NCI-H2029 (cell line): ENCODE results near the gene ISG15.
A peak's percentile ranks its signal among the peaks of the same experiment; 100 is the strongest.
"Not testable (repeated sequence)": the region's sequence is repeated elsewhere in the genome, so short reads cannot be mapped to it uniquely, and the experiment has no call there.

Experiments used
- DNase-seq: peaks from one replicate; lab custom pipeline; 2025; lab: John Stamatoyannopoulos, UW

ISG15 gene

DNA sequence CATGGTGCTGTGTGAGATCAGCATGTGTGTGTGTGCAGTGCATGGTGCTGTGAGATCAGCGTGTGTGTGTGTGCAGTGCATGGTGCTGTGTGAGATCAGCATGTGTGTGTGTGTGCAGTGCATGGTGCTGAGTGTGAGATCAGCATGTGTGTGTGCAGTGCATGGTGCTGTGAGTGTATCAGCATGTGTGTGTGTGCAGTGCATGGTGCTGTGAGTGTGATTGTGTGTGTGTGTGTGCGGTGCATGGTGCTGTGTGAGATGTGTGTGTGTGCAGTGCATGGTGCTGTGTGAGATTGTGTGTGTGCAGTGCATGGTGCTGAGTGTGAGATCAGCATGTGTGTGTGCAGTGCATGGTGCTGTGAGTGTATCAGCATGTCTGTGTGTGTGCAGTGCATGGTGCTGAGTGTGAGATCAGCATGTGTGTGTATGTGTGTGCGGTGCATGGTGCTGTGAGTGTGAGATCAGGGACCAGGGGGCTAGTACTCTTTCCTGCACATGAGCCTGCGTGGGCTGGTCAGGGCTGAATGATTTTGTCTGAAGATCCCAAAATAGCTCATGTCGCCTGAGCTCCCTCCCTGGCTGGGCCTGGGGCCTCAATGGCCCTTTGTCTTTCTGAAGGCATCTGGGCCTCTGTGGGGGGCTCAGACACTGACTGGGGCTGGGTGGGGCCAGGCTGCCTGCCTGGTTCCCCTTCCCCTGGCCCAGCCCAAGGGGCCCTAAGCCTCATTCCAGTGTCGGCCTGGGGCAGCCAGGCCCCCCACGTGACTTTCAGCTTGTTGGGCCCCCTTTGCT is 17.8 kb downstream of the ISG15 start:
- not testable (repeated sequence) for DNase-seq

DNA sequence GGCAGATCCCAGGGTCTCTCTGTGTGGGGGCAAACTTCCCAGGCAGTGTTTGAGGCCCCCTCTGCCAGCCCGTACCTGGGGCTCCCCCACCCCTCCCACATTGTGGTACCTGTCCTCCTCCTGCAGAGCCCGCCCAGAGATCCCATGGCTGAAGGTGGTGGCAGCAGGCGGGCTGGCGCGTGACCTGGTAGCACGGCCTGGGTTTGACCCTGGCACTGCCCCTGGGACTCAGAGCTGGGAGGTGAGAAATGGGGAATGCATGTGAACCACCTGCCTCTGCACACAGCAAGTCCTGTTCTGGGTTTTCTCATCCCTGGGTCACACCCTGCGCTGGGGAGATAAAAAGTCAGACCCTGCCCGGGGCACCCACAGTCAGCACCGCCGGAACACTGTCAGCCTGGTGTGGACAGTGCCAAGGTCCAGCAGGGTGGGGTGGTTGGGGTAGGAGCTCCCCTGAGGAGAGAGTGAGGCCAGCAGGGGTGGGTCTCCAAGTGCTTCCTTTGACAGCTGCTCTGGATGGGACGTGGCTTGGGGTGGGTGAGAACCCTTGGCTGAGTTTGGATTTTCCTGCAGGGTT is 18.4 kb downstream of the ISG15 start:
- DNase-seq: no peak

DNA sequence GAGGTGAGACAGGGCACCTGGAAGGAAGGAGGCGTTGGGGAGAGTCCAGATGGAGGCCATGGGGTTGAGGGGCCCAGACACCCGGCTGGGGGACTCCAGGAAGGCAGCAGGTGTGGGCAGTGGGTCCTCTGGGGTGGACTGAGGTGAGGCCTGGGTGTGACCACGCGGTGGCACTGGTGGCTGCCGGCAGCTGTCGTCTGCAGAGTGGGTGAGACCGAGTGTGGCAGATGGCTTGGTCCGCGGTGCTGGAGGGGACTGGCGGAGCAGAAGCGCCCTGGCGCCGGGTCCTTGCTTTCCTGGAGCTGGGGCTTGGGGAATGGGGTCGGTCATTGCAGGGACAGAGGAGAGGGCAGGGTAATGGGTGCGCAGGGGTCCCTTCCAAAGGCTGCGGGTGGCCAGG is 19.1 kb downstream of the ISG15 start:
- no peak for DNase-seq

DNA sequence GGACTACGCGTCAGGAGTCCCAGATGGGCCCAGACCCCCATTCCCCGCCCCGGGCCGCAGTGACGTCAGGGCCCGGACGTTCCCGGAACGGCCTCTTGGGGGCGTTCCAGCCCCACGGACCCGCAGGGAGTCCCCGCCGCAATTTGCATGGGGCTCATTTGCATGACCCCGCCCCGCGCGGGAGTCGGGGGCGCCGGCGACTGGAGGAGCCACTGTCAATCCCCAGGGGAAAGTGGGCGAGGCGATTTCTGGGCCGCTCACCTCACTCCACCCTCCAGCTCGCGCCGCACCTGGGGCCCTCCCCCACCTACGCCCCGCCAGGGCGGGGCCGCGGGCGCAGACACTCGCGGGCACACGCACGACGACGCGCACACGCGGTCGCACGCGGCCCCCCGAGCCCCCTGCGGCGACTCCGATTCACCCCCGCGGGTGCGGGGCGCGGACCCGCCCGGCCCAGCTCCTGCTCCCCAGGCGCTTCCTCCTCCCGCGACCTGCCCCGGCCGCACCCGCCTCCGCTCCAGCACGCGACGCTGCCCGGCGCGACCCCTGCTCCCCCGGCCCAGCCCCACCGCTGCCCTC is 19.8 kb downstream of the ISG15 start:
- peak; percentile 42 for DNase-seq

DNA sequence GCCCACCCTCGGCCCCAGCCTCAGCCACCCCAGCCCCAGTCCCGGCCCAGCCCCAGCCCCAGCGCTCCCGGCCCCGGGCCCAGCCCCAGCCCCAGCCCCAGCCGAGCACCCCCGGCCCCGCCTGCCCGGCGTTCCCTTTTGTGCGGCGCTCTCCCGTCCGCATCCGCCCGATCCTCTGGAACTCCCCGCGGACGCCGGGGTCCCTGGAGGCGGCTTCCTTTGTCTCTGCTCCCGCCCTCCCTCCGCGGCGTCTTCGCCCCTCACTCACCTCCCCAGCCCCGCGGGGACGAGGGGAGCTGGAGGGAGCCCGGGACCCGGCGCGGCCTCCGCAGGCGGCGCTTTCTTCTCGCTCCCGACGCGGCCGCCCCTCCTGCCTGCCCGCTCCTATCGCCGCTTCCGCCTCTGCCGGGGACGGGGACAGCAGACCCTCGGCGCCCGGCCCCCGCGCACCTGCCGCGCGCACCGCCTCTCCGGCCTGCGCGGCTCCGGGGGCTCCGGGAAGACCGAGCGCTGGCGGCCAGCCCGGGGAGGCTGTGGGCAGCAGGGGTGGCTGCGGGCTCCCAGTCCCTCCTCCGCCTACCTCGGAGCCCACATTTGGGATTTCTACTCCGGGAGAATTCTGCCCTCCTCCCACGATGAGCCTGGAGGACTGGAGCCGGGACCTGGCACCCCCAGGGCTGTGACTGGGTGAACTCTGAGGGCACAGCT is 20.6 kb downstream of the ISG15 start:
- no peak for DNase-seq

DNA sequence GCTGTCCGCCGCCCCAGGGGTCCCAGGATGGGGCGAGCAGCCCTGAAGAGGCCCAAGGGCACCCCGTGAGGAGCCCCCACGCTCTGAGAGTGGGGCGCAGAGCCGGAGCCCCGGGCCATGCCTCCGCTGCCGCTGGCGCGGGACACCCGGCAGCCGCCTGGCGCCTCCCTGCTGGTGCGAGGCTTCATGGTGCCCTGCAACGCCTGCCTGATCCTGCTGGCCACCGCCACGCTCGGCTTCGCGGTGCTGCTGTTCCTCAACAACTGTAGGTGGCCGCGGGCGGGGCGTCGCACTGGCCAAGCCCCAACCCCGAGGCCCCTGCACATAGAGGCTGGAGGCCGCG is 21.1 kb downstream of the ISG15 start:
- DNase-seq: no peak

DNA sequence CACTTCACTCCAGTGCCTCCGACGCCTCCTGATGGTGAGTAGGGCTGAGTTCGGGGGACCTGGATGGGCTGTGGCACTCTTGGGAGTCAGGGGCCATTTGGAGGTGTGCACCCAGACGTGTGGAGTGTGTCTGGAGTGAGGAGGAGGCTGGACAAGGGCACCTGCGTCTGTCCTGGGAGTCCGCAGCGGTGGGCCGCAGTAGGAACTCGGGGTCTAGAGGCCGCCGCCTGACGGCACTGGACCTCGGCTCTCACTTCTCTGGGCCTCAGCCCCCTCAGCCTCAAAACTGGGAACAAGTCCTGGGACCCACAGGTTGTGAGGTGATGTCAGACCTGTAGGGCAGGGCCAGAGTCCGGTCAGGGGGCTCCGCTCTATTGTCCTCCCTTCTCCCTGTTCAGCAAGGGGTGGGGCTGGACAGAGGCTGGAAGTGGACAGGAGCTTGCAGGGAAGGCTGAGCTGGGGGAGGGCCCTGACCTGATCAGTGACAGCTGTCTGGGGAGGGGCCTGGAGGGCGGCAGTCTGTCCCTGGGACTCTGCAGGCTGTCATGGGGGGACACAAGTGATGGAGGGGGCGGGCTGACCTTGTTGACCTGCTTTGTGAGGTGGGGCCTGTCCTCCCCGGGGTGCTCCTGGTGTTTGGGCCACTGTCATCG is 22.1 kb downstream of the ISG15 start:
- DNase-seq: no peak

DNA sequence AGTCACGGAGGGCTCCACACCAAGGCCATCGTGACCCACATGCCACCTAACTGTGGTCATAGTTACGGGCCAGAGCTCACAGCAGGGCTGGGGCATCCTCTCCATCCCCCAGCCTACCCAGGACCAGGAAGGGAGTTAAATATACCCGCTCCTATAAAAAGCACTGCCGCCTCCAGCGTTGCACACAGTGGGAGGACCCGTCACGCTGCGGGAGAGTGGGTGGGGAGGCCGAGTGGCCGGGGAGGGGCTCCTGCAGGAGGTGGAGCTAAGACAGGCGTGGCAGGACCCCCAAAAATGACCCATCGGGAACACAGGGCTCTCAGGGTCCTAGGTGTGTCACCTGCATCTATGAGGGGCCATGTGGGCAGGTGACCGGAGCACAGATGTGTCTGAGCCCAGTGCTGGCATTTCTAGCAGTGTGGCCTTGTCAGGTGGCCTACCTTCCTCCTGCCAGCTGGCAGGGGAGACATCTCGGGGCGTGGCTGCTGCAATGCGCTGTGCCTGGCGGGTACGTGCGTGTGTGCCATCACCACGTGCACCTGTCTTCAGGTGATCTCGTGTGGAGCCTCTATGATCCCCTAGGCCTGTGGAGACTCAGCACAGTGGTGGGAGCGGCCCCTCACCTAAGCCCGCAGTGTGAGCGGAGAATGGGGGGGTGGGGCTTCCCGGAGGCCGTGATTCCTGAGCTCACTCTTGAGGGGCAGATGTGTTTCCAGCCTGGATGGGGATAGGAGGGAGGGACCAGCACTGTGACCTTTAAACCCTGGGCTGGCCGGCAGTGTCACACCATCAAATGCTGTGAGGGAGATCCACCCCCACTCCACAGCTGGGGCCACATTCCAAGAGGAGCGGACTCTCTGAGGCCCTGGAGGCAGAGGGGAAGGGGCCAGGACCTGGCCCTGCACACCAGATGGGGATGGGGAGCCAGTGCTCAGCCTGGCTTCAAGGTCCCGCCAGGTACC is 24.4 kb downstream of the ISG15 start:
- DNase-seq: no peak

DNA sequence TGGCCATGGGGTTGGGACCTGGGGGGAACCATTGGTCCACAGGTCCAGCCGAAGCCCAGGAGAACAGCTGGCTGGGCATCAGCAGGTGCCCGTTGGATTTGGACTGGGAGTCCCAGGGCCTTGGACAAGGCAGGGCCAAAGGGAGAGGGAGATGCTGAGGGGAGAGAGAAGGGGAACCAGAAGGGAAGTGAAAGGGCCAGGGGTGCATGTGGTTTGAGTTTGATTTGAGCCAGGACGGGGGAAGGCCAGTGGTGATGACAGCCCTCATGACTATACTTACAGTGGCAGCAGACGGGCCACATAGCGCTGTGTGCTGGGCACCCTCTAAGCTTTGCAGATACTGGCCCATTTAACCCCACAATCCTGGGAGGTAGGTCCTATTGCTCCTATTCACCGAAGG is 25.4 kb downstream of the ISG15 start:
- DNase-seq: no peak

DNA sequence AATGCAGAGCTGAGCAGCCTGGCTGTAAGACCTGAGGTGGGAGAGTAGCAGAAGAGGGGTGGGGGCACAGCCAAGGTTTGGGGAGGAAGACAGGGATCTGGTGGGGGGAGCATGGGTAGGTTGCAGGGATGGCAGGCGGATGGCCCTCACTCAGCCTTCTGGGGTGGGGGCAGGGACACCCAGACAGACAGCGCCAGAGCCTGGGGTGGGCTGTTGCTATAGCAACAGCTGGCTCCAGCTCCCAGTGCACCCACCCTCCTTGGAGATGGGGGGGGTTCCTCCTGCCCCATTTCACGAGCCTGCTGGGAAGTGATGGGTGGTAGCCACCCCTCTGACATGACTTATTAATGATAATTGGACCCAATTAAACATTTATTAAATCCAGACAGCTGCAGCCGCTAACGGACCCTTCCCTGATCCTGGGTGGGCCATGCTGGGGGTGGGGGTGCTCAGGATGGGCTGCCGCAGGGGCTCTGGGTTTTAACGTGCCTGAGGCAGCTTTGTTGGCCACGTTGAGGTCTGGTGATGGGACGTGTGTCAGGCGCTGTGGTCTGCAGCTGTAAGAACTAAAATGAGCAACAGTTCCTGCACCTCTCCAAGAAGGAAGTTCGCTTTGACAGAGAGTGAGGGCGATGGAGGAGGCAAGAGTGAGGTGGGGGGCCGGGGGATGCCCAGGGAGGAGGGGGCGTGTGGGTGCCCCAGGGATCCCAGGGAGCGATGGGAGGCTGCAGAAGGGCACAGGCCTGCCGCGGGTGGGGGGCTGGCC is 26.0 kb downstream of the ISG15 start:
- no peak for DNase-seq

DNA sequence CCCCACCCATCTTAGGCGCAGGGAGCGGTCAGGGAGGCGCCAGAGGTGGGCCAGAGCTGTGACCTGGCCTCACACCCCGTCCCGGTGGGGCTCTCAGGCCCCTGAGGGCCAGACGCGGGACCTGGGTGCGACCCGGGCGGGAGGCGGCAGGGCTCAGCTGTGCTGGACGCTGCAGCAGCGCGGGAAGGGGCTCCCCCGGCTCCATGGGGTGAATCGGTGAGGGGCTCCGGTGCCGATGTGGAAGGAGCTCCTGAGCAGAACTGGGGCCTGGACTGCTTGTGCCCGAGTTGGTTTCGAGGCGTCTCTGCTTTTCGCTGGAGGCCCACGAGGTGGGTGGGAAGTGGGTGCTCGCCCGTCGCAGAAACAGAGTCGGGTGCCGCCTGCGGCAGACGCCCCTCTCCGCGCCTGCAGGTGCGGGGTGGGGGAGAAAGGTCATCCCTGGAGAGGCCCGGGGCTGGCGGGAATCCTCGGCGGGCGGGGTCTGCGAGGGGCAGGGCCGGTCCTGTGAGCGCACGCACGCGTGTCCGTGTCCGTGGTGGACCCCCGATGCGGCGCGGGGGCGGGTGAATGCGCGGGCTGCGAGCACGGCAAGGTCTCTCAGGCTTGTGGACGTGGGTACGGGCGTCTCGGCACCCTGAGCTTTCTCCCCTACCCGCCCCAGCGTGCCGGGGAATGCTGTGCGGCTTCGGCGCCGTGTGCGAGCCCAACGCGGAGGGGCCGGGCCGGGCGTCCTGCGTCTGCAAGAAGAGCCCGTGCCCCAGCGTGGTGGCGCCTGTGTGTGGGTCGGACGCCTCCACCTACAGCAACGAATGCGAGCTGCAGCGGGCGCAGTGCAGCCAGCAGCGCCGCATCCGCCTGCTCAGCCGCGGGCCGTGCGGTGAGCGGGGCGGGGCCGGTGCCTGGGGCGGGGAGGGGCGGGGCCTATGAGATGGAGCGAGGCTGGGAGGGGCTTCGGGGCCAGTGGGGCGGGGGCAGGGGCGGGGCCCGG is 27.0 kb downstream of the ISG15 start:
- peak; percentile 16 for DNase-seq

DNA sequence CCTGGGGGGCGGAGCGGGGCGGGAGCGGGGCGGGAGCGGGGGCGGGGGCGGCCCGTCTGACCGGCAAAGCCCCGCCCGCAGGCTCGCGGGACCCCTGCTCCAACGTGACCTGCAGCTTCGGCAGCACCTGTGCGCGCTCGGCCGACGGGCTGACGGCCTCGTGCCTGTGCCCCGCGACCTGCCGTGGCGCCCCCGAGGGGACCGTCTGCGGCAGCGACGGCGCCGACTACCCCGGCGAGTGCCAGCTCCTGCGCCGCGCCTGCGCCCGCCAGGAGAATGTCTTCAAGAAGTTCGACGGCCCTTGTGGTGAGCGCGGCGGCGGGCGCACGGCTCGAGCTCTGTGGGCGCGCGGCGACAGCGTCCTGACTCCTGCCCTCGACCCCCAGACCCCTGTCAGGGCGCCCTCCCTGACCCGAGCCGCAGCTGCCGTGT is 27.8 kb downstream of the ISG15 start:
- DNase-seq: no peak

DNA sequence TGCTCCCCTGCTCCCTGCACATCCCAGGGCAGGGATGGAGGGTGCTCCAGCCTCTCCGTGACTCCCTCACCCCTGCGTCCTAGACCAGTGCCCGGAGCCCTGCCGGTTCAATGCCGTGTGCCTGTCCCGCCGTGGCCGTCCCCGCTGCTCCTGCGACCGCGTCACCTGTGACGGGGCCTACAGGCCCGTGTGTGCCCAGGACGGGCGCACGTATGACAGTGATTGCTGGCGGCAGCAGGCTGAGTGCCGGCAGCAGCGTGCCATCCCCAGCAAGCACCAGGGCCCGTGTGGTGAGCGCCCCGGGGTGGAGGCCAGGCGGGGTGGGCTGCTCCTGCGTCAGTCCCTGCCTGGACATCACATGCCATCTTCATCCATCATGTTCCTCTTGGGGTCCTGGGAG is 28.6 kb downstream of the ISG15 start:
- DNase-seq: no peak

DNA sequence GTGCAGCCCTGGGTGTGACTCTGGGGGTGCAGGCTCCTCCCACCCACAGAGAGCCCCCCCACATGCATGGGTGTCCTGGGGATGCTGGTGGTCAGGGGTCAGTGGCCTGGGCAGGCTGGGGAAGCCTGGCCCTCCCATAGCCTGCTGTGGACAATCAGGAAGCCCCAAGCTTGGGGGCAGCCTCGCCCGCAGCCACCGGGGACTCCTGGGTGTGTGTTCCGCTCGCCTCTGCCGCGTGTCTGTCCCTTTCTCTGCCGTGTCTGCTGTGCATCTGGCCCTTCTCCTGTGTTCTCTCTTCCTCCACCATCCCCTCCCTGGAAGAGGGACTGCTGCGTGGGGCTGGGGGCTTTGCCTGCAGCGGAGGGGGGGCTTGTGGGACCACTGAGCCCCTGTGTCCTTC is 29.5 kb downstream of the ISG15 start:
- DNase-seq: no peak

DNA sequence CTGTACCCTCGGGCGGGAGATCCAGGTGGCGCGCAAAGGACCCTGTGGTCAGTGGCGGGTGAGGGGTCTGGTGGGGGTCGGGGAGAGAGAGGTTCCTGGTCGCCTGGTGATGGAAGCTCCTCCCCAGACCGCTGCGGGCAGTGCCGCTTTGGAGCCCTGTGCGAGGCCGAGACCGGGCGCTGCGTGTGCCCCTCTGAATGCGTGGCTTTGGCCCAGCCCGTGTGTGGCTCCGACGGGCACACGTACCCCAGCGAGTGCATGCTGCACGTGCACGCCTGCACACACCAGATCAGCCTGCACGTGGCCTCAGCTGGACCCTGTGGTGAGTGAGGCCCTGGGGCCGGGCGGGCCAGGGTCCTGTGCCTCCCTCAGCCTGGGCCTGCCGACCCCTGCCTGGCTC is 30.1 kb downstream of the ISG15 start:
- DNase-seq: no peak

DNA sequence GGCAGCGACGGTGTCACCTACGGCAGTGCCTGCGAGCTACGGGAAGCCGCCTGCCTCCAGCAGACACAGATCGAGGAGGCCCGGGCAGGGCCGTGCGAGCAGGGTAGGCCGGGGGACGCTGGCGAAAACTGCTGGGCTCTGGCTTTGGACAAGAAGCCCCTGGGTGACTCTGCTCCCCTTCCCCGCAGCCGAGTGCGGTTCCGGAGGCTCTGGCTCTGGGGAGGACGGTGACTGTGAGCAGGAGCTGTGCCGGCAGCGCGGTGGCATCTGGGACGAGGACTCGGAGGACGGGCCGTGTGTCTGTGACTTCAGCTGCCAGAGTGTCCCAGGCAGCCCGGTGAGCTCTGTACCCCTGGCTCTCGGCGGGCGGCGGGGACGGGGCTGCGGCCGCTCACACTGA is 30.6 kb downstream of the ISG15 start:
- DNase-seq: no peak

DNA sequence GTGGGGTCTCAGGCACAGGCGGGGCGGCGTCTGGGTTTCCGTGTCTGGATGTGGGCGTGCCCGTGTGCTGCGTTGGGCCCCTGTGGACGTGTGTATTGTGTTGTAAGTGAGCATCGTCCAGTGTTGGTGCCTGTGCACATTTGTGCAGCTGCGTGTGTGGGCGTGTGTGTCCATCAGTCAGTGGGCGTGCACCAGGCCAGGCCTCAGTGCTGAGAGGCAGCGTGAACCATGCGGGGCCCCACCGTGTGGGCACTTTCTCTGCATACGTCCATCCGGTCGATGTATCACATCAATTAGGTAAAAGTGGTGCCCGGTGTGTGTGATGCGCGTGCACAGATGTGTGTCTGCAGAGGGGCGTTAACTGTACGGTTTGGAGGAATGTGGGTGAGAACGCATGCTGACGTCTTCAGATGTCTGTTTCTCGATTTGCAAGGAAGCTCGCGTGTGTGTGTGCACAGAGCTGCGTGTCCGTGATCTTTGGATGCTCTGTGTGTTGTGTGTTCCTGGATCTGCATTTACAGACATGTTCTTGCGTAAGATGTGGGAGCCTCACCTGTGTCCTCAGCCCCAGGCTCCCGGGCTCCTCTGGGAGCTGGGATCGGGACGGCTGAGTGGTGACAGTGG is 31.3 kb downstream of the ISG15 start:
- no peak for DNase-seq

DNA sequence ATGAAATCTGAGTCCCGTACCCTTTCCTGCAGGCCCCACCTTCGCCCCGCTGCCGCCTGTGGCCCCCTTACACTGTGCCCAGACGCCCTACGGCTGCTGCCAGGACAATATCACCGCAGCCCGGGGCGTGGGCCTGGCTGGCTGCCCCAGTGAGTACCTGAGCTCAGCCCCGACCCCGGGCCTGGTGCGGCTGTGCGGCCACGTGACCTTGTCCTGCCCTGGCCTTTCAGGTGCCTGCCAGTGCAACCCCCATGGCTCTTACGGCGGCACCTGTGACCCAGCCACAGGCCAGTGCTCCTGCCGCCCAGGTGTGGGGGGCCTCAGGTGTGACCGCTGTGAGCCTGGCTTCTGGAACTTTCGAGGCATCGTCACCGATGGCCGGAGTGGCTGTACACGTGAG is 31.8 kb downstream of the ISG15 start:
- DNase-seq: no peak

DNA sequence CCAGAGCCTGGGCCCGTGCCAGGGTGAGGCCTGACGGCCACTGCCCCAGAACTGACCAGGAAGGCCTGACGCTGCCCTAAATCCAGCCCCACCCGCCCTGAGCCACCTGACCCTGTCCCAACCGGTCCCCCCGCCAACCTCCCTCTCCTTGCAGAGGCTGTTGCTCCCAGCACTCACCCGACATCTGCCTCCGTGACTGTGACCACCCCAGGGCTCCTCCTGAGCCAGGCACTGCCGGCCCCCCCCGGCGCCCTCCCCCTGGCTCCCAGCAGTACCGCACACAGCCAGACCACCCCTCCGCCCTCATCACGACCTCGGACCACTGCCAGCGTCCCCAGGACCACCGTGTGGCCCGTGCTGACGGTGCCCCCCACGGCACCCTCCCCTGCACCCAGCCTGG is 32.9 kb downstream of the ISG15 start:
- DNase-seq: no peak
